GM21717 (cell line): ENCODE measurements around the gene HMCN1.

Experiments
- ATAC-seq: cut with Tn5 transposase; IDR thresholded peaks from one replicate; pipeline ENCODE4 v1.9.1; 2021; ENCODE audit warnings: mild to moderate bottlenecking, moderate library complexity; ENCODE audit not compliant: unreplicated experiment

The HMCN1 gene

GRCh38 chr1:185895208-185895900 is 161.2 kb downstream of the HMCN1 start:
- no peak for ATAC-seq

GRCh38 chr1:185896863-185897262 is 162.7 kb downstream of the HMCN1 start:
- no peak for ATAC-seq

DNA sequence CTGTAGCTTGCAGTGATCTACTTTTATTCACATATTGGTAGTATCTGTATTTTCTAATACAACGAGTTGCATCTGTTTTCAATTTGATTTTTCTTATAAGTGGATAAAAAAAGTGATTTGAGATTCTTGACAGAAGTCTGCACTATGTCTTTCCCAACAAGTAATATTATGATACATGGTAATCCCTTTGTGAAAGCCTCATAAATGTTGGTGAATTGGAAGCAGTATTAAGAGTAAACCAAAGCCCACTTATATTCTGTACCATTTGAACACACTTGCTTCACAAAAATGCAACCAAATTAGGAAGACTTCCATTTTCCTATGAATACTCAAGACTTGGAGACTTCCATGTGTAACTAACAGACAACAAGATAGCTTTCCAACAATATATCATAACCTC is 172.0 kb downstream of the HMCN1 start:
- ATAC-seq: no peak

DNA sequence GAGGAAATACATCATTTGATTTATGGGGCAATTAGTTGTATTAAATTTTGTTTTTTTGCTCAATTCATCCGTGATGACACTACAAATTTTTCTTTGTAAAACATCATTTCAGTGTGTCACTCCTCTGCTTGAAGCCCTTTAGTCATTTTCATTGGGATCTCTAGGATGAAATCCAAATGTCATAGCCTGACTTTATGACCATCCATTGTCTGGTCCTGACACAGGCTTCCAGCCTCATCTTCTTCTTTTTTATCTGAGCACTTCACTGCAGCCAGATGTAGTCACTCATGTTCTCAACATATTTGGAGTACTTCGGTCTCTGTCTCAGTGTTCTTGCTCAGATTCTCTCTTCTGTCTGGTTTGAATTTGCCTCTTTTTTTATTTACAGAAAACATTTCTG is 173.1 kb downstream of the HMCN1 start:
- no peak for ATAC-seq

DNA sequence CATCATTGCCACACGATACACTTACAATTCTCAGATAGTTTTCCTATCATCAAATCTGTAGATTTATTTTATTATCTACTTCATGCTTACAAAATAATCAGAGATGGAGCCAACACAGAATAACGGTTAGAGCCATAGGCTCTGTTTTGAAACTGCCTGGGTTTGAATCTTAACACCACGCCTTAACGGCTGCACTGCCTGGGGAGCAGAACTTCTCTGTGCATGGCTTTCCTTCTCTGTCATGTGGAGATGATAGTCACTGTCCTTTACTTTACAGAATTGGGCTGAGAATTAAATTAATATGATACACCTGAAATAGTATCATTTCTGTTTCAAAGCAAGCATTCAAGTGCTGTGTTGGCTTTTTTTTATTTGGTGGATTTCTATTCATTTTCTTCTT is 177.8 kb downstream of the HMCN1 start:
- no peak for ATAC-seq

GRCh38 chr1:185912504-185912903 is 178.3 kb downstream of the HMCN1 start:
- no peak for ATAC-seq

- no peak for ATAC-seq
Measured at GRCh38 chr1:185914089-185914488, 179.9 kb downstream of the HMCN1 start.

DNA sequence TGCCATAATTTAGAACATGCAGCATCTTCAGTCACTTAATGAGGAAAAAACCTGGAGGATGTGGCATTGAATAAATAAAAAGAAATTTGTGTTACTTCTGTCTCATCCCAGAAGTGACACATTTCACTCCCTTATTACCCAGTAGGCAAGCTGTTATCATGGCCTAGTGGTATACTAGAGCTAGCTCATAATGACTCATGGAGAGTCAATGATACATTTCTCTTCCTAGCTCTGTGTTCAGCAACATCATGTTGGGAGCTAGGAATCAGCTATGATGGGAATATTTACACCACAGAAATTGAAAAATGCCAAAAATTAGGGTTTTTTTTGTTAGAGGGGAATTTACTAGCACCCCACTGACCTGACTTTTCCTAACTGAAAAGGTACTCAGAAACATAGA is 182.7 kb downstream of the HMCN1 start:
- no peak for ATAC-seq

- ATAC-seq: no peak
Measured at GRCh38 chr1:185917646-185918045, 183.5 kb downstream of the HMCN1 start.

- ATAC-seq: no peak
Measured at GRCh38 chr1:185920602-185921001, 186.4 kb downstream of the HMCN1 start.

DNA sequence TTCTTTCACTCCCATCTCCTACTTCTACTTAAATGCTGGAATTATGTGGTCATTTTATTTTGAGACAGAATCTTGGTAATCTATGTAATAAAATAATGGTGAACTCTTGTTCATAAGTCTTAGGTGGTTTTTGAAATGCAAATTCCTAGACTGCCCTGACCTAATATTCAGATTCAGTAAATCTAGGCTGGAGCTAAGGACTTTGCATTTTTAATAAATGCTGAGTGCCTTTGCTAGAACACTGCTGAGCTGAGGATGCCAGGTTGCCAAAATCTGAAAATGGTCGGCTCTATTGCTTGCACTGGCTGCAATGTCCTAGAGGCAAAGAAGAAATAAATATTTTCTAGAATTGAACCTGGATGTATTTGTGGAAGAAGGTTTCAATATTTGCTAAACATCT is 187.4 kb downstream of the HMCN1 start:
- no peak for ATAC-seq

GRCh38 chr1:185926588-185926987 is 192.4 kb downstream of the HMCN1 start:
- ATAC-seq: no peak

DNA sequence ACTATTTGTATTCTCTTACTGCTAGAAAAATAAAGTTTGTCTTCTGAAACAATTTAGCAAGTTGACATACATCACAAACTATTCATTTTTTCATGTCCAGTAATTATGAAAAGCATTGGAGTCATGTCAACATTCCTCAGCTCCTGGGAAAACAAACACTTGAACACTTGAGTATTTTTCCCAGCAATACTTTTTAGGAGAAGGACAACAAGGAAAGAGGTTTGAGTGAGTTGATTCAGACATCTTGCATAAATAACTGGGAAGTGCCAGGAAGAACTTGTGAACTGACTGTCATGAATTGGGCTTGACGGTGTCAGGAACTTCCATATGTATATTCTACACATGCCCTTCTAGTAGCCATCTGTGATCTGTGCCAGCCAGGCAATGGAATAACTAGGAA is 195.6 kb downstream of the HMCN1 start:
- no peak for ATAC-seq

DNA sequence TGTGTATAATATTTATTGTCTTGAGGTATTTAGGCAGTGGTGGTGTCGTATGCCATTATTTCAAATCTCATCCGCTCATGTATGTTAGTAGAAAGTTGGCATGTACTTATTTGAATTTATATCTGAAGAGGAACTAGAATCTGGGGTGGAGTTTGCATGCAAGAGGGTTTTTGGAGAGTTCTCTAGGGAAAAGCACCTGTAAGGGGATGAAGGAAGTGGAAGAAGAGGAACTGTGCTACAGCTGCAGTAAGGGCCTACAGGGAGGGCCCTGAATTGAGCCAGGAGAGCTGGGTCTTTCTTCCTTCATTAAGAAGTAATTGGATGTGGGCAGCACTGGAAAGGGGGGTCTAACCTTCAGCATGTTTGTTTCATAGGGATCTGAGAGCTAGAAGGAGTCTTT is 197.2 kb downstream of the HMCN1 start:
- no peak for ATAC-seq

- no peak for ATAC-seq
Measured at GRCh38 chr1:185933580-185933979, 199.4 kb downstream of the HMCN1 start.

- ATAC-seq: no peak
Measured at GRCh38 chr1:185934476-185935189, 200.4 kb downstream of the HMCN1 start.

DNA sequence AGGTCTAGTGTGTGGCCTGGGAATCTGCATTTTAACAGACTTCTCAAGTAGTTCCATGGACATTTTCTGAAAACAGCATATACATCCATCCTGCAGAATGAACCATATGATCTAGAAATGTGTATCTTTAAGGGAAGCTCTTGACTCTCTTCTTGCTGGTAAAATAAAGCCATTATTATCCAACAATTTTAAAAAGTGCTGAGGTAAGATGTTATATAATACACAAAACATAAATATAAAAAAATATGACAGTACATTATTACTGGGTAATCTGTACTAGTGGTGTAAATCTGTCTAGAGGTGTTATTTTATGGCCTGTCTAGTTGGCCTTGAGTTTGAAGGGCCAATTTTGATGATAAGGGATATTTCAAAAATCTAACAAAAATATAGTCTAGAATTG is 201.2 kb downstream of the HMCN1 start:
- no peak for ATAC-seq

- ATAC-seq: no peak
Measured at GRCh38 chr1:185936641-185937040, 202.4 kb downstream of the HMCN1 start.

DNA sequence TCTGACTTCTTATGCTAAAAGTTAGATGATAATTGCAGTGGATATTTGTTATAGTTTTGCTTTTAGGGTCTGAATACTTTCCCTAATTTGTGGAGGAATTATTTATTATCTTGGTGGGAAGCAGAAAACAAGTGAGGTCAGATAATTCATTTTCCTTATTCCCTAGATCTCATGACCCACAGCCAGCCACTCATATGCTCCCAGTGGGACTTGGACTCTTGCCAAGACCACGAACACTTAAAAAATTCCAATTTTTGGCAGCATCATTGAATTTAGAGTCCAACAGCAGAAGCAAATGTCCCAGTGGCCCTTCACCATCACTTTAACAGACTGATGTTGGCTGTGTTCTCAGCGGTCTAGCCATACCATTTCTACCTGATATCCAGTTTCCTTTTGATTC is 204.2 kb downstream of the HMCN1 start:
- no peak for ATAC-seq

GRCh38 chr1:185939142-185939541 is 205.0 kb downstream of the HMCN1 start:
- ATAC-seq: no peak

DNA sequence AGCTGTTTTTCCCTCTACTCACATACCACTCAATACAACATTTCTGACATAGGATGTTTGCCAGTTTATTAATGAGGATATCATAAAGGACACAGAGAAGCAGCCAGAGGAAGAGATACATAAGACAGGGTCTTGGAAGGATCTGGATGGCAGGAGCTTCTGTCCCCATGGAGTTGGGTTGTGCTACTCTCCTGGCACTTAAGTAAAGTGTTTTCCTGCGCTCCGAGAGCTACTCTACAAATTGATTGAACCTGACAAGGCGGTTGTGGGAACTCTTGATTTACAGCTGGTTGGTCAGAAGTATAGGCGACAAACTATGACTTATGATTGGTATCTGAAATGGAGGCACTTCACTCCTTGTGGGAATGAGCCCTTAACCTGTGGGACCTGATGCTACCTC is 208.8 kb downstream of the HMCN1 start:
- no peak for ATAC-seq

DNA sequence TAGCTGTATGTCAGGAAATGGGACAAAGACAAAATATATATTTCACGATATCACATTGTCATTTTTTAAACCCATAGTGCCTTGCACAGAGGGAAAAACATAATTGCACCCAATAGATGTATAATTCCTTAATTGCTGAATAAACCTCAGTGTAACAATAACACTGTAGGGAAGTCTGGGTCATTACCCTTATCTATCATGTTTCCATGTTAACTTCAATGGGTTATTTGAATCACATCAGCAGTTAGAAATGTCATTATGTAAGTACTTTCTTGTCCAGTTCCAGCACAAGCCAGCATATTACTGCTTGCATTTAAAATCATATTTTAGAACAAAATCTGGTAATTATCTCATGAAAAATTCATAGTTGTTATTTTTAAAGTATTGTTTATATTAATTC is 222.7 kb downstream of the HMCN1 start:
- ATAC-seq: no peak
